Measurements from ENCODE around the gene SGPL1.
"Not testable (repeated sequence)": the region's sequence is repeated elsewhere in the genome, so short reads cannot be mapped to it uniquely, and the experiment has no call there.

Gene SGPL1

DNA sequence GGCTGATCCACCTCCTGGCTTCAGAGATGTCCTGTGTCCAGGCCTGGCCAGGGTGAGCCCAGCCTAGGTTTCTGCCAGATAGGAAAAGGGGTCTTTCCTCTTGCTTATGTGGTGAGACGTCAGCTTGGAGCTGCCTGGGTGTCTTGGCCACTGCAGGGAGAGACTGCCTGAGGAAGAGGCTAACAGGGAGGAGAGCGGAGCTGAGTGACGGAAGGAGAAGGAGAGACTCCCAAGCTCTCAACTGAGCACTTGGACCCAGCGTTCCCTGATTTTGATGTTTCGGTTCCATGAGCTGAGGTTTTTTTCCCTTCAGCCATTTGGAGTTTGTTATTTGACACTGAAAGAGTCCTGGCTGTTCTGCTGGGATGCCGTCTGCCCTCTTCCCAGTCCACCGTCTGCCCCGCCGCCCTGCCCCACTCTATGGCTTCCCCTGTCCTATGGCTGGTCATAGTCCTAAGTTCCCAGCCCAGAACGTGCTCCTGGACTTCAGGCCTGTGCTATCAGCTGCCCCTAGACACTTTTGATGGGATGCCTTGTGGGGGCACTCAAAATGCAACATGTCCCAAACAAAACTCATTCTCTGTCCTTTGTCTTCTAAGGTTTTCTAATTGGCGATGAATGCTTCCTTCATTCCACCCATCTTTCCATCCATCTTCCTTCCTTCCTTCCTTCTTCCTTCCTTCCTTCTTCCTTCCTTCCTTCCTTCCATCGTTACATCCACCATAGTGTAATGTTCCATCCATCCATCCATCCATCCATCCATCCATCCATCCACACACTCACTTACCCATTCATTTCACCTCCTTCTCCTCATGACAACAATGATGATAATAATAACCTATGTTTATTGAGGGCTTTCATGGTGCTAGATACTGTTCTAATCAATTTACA is 92.9 kb downstream of the SGPL1 start:
- DNase-seq, result no peak

DNA sequence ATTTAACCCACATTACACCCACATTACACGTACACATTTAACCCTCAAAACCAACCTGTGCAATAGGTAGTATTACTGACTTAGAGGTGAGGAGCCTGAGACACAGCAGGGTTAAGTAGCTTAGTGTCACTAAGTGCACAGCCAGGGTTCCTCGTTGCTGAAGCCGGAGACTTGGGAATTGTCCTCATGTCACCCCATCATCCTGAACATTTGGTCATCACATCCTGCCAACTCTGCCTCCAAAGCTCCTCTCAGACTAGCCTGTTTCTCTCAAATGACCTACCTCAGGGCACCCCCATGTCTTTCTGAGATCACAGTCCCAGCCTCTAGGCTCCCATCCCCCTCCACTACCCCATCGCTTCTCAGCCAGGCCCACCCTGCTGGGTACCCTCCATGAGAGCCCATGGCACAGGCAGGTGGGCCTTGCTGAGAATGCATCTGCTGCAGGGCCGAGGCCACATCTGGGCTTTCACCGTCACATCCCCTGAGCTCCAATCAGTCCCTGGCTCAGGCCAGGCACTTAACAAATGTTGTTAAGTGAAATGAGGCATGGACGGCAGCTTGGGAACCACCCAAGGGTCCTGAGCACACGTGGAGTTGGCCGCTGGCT is 93.7 kb downstream of the SGPL1 start:
- DNase-seq, result no peak

DNA sequence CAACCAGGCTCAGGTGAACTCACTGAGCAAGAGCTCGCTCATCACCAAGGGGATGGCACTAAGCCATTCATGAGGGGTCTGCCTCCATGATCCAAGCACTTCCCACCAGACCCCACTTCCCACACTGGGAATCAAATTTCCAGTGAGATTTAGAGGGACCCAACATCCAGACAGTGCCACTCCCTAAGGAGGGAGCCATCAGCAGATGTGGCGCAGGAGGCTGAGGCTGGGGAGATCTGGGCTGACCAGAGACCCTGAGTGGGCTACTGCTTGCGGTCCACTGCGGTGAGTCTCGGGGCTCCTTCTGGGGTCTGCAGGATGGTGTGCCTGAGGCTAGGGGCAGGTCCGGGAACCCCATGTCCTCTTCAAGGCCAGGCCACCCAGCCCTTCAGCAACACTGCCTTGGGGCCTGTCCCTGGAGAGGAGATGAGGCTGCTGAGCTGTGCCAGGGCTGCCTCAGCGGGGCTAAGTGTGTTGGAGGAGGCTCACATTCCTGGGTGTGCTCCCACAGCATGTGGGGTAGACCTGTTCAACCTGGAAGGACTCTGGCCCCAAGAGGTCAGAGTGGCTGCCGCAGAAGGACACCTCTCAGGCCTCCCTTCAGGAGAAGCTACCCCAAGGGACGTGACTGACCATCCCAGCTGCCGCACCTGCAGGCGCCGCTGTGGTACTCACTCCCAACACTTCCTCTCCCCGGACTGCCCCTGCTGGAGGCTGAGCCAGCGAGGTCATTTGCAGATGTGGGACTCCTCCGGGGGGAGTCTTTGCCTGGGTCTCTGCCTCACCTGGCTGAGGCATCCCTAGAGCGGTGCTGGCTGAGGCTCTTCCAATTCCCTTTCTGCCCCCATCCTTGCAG is 95.0 kb downstream of the SGPL1 start:
- no peak for DNase-seq

DNA sequence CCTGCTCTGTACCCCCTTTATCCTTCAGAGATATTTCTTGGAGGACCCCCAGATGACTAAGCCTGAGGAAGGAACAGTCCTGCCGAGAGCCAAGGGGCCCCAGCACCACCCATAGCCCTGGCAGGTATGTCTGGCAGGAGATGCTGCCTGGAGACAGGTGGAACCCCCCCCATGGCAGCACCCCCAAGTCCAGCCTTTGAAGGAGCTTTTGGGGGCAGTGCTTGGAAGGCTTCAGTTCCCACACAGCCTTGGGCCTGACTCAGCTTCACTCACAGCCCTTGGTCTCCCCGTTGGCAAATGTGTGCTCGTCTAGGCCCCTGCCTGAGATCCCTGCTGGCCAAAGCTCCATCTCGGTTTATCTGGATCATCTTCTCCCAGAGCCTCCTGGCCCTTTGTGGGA is 95.6 kb downstream of the SGPL1 start:
- DNase-seq, result no peak

DNA sequence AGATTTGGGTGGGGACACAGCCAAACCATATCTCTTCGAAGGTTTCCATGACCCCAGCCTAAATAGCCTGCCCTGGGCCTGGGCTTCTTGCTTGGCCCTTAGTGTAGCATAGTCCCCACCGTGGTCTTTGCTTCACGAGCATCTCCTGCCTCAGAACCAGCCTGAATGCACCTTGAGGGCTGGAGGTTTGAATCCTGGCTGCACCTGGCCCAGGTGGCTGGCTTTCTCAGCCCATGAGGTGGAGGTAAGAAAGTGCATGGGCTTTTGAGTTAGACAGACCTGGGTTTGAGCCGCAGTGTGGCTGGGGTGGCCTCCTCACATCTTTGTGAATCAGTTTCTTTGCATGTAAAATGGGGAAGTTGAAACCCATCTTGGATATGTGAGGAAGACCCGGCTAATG is 96.8 kb downstream of the SGPL1 start:
- no peak for DNase-seq

DNA sequence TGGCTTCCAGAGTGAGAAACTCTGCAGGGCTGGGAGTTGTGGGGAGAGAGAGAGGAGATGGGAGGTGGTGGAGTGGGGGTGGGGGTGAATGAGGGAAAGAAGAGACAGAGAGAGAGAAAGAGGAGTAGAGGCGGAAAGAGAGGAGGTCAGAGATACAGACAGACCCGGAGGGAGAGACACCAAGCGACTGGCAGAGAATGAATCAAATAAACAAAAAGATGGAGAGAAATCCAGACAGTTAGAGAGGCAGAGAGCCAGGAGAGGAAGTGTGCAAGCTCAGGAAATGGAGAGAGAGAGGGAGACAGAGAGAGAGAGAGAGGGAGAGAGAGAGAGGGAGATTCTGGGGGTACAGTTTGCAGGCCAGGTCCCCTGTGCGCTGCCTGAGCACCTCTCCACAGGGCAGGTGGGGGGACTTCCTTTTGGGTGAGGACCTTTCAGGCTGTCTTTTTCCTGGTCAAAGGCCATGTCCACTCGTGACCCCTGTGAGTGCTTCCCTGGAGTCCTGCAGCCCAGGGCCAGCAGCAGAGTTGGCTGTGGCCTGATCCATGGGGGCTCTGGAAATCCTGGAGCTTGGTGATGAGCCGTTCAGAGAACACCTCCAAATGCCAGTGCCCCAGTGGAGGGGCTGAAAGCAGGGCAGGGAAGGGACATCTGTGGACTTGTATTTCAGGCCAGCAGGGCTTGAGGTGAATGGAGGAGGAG is 97.6 kb downstream of the SGPL1 start:
- DNase-seq, result no peak

DNA sequence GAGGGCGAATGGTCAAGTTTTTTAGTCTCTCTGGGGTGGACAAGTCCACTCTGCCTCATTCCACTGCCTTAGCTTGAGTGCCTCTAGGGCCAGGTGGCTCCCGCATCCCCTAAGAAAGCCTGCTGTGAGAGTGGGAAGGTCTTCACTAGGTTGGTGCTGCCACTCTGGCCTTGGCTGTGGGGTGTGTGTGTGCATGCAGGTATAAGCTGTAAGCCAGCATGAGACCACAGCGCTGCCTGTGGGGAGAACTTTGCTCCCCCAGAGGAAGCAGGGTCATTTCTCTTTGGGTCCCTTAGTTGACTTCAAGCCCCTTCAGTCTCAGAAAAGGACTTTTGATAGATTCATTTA is 98.1 kb downstream of the SGPL1 start:
- DNase-seq, result no peak

DNA sequence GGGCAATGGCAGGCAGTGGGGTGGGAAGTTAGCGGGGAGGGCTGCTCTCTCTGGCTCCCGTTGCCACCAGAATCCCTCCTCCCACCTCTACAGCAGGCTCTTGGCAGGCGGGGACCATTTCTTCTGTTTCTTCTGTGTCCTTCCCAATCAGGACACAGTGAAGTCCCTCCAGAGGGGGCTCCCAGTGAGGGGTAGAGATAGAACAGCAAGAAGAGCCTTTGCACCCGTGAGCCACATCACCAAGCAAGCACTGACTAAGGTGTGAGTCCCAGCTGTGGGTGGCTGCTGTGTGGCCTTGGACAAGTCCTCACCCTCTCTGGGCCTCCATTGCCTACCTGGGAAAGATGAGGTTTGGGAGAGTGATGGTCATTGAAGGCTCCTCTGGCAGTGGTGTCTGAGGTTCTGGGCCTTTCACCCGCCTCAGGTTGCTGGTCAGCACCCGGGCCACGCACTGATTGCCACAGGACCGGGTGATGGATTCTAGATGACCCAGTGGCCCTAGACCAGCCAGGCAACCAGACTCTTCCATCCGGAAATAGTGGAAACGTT is 98.6 kb downstream of the SGPL1 start:
- DNase-seq, result no peak

DNA sequence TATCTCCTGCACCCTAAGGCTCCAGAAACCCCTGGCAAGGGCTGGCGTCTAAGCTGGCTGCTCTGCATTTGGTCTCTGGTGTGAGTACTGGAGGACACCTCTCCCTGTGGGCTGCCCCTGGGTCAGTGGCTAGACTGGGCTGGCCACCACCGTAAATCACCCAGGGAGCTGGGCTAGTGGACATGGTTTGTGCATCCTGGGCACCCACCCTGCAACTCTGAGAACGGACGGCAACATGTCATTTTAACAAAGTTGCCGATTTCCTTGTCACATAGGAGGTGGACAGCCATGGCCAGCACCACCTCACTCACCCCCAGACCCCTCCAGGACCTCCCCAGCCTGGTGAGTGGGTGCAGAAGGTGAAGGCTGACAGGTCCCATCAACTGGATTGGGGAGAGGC is 99.5 kb downstream of the SGPL1 start:
- no peak for DNase-seq

DNA sequence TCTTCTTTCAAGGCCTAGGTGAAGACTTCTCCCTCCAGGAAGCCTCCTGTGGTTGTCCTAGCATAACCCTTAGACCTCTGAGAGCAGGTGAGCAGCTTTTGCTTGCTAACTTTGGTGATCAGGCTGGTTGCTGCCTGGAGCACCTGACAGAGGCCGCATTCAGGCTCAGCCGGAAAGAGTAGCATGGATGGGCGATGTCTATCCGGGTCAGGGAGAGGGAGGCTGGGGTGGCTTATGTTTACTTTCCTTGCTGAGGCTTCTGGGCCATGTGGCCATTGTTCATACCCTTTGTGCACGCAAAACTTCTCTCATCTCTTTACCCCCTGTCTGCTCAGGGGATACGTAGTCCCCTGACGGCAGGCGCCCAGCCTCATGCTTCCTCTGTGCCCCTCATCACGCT is 100.1 kb downstream of the SGPL1 start:
- DNase-seq, result no peak

DNA sequence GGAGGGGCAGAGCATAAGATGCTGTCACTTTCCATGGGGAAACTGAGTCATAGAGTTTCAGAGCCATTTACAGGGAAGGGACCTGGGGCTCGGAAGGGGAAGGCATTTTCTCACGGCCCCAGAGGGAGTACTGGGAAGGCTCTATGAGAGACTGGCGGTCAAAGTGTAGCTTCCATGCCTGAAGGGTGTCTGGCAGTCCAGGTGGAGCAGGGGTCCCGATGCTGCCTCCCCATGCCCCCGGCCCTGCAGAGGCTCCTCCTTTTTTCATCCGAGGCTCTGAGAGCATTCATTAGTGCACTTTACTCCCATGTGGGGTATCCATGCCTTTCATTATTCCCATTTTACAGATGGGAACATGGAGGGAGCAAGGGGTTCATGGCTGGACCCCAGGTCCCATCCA is 100.5 kb downstream of the SGPL1 start:
- no peak for DNase-seq

DNA sequence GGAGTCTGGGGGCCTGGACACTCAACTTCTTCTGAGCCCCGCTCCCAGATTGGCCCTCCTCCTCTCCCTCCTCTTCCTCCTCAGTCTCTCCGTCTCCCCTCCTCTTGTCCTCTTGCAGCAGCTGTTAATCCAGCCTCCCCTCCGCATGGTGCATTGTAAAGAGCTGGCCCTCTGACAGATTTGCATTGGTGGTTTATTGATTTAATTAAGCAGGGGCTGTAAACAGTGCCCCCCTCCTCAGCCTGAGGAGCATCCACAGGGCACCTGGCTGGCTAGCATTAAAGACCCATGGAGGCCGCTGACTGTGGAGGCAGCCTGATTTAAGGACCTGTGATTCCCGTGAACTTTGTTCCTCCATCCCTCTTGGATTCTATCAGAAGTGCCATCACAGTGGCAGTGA is 101.5 kb downstream of the SGPL1 start:
- DNase-seq, result no peak

DNA sequence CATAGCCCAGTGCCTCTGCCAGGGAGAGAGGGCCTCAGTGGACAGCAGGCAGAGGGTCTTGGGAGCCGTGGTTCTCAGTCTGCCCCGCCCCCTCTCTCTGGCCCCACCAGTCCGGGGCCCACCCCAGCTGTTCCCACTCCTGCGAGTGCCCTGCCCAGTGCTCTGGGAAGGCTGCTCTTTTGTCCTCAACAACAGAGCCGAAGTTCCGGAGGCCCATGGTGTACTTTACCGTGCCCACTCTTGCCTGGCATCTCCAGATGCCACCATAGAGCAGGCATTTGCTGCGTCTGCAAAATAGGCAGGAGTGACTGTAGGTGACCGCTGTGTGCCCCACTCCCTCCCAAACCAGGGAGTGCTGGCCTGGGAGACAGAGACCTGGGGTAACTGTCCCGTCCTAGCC is 101.9 kb downstream of the SGPL1 start:
- DNase-seq, result no peak

DNA sequence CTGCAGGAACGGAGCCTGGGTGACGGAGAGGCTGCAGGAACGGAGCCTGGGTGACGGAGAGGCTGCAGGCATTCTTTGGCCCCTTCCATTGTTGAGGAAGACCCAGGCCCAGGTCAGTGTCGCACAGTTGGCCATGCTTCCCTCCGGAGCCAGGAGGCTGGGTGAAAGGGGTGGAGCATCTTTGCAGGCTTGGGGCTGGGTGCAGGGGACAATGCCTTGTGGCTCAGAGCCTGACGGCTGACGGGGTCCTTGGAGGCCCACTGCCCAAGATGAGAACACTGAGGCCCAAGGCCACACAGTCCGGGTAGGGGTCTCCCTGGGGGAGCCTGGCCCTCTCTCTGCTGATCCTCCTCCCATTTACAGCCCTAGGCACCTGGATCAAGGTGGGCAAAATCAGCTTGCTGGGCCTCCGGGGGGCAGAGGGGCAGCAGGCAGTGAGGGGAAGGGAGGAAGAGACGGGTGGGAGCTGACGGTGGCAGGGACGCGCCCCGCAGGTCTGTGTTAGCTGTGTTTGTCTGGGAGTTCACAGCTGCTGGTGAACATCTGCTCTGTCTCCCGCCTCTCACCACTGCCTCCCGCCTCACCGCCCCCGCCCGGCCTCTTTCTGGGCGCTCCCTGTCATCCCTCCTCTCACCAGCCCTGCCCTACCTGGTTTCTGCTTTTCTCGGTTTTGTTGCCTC is 103.2 kb downstream of the SGPL1 start:
- no peak for DNase-seq

DNA sequence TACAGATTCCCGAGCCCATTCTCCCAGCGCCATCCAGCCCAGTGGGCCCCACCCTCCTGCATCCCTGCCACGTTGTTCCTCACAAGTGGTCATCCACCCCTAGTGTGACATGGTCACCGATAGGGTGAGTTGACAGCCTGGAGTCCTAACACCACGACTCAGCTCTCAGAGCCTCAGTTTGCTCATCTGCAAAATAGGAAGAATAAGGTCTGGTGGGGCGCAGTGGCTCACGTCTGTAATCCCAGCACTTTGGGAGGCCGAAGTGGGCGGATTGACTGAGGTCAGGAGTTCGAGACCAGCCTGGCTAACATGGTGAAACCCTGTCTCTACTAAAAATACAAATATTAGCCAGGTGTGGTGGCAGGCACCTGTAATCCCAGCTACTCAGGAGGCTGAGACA is 104.2 kb downstream of the SGPL1 start:
- not testable (repeated sequence) for DNase-seq

DNA sequence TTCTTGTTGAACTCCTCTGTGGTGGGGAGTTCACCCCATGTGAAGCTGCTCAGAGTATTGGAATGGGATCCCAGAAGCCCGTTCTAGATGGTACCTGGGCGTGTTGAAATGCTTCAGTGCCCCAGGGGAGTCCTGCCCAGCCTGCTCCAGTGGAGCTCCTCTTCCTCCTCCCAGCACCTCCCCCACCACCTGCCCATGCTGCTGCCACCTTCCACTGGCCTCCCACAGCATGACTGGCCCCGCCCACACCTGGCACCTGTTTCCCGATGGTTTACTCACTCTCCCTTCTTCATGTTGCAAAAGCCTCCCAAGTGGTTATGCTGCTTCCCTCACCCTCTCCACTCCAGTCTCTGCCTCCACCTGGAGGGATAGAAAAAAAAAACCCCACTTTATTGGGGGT is 104.8 kb downstream of the SGPL1 start:
- no peak for DNase-seq

DNA sequence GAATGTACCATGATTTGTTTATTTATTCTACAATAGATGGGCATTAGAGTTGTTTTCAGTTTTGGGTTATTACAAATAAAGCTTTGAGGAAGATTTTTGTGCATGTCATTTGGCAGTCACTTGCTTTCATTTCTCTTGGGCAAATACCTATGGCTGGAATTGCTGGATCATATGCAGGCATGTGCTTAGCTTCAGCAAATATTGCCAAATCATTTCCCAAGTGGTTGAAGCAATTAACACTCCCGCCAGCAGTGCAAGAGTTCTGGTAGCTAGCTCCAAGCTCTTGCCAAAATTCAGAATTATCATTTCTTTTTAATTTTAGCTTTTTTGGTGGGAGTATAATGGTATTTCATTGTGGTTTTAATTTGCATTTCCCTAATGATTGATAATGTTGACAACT is 105.5 kb downstream of the SGPL1 start:
- no peak for DNase-seq

DNA sequence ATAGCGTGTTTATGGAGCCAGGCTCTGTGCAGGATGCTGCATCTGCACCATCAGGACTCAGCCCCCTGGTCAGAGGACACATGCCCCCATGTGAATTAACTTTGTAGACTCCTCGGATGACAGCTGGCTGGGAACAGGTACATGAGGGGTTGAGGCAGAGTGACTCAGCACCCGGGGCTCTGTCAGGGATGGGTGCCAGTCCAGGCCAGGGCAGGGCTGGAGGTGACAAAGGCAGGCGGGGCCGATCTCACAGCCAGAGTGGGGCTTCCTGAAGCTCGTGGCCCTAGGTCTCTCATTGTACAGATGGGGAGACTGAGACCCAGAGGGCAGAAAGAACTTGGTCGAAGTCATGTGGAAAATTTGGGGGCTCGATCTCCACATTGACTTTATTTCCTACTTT is 107.9 kb downstream of the SGPL1 start:
- DNase-seq, result no peak

DNA sequence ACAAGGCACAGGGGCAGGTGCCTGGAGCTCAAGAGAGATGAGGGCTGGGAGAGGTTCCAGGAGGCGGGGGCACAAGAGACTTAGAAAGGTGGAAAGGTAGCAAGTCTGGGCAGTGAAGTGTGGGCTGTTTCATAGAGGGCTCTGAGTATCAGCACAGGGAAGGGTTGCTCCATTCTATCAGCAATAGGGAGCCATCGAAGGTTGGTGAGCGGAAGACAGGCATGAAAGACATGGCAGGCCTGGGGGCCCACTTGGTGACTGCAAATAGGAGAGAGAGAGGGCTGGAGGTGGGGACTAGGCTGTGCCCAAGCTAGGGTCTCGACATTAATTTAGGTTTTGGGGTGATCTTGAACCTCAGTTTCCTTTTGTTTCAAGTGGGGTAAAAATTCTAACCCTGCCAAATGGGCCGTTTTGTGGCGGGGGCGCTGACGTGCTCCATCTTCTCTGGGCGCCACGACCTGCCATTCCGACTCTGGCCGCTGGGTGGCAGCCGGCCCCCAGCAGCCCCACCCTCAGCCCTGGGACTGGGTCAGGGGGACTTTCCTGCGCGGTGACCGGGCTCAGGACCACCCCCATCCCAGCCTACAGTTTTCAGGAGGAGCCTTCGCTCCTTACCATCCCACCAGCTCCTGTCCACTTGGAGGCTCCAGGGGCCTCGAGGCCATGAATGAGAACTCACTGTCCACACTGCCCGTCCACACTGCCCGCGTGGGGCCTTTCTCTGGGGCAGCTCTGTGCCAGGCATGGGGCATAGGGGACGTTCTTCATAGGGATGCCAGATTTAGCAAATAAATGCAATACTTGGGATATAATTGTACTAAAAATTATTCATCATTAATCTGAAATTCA is 109.9 kb downstream of the SGPL1 start:
- peak in 3 of 4 experiments; percentile 6 to 27 (median 12) for DNase-seq

DNA sequence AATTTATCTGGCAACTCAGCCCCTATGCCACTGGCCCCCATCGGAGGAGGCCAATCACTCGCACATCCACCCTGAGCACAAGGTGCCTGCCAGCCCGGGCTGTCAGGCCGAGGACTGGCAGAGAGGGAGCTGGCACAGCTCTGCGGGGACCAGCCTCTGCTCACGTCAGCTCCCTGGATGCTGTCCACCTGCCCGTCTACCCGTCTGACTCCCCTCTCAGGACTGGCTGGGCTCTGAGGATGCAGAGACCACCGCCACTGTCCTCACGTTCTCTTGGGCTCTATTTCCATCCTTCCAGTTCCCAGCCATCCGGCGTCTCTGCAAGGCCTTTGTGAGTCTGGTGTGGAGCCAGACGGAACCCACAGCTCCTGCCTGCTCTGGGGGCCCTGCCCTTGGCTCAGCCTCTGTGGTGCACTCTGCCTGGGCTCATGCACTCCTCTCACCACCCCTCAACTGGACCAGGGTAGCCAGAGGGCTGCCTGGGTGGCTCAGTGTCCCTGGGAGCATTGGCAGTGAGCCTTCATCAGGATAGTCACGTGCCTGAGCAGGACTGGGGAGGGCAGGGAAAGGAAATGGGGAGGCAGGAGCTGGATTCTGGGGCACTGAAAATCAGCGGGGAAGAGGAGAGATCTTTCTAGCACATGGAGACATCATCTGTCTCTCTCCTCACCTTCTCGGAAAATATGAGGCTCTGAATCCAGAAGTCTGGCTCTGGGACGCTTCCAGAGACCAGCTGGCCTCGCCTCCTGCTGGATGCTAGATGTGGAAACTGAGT is 110.7 kb downstream of the SGPL1 start:
- no peak for DNase-seq
